KBM-7 (cell line): ENCODE data around the gene ZNF469.
"Not testable (repeated sequence)": the region's sequence is repeated elsewhere in the genome, so short reads cannot be mapped to it uniquely, and the experiment has no call there.

Experiments used
- DNase-seq: peaks from one replicate; pipeline ENCODE4 v3.0.0-alpha.2; 2015
- in situ Hi-C: fragments of 300-500 bp; cut with MboI; formaldehyde crosslinking; loops from 2 replicates; pipeline ENCODE4 v1.14.3; 2020; ENCODE audit warnings: low sequenced_read_pairs, low pct_unique_long_range_greater_than_20kb, mixed read lengths

ZNF469 gene

DNA sequence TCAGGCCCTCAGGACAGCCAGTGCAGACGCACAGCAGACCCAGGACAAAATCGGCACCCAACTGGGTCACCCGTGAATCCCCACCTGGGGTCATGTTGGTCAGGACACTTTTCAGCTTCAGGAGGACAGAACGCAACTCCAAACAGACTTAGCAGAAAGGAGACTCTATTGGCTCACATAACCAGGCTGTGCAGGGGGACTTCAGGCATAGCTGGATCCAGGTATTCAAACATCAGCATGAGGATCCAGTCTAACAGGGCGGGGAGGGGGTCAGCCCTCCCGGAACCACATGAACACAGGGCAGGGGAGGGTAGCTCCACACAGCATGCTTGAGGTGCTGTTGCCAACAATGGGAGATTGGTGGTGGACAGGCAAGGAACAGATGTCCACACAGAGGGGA, 22.0 kb downstream of the ZNF469 start:
- in situ Hi-C loops = no loop called here
- DNase-seq = no peak

DNA sequence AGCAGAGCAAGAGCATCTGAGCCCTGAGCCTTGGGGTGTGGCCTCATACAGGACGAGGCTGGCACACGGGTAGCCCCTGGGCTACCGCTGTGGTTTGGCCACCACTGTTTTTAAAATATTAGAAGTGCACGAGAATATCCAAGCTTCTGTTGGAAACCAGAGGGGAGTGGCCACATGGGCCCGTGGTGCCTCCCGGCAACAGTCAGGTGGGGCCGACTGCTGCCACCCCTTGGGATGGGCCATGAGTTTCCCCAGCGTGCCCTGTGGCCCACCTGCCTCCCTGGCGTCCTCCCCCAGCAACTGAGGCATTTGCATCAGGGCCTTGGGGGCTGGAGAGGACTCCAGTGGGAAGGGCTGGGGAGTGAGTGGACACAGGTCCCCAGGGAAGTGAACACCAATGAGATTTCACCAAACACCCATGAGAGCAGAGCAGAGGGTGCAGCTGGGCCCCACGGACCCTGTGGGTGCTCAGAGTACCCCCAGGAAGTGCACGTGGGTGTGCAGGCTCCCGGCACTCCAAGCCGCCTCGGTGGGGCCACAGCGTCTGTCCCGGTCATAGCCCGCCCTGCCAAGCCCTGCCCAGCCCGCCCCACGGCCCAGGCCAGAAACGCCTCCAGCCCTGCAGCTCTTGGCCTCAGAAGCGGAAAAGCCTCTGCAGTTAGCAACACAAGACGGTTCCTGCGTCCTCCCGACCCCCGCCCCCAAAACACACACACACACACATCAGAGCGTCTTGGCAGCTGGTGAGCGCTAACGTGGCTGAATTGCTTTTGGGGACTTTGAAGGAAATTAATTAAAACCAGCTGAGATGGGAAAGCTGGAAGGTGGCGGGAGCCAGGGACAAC, 22.7 kb downstream of the ZNF469 start:
- in situ Hi-C loops = no loop called here
- DNase-seq = no peak

DNA sequence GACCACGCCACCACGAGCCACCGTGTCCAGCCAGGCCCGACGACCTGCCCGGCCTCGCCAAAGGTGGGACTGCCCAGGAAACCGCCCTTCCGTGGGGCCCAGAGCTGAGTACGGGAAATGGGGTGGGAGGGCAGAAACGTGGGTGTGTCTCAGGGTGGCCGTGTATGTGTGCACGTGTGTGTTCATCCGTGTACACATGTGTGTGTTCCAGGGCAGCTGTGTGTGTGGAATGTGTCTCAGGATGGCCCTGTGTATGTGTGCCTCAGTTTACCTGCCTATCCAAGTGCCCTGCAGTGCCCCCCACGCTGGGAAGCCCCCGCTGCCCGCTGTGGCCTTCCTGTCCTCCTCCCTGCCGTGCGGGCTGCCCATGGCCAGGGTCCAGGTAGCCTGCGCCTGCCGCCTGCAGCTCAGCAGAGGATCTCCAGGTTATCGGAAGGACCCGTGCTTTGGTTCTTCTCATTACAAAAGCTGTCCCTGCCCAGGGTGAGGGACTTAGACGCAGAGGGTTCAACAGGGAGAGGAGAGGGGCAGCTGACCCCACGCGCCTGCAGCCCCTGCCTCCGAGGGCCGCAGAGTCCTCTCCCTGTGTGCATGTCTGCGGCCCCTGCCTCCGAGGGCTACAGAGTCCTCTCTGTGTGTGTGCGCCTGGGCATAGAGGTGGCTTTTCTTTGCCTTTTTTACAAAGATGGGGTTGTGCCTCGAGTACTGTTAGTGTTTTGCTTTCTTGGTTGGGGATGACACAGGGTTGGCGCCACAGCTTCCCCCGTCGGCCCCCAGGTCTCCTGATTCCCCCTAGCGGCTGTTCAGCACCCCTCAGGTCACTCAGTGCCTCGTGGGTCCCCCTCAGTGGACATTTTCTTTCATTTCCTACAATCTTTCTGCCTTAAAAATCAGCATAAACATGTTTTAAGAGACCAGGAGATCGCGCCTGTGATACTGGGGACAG, 23.6 kb downstream of the ZNF469 start:
- no peak for DNase-seq
- in situ Hi-C loops = no loop called here

GRCh38 chr16:88407042-88407420, 24.3 kb downstream of the ZNF469 start:
- no peak for DNase-seq
- in situ Hi-C loops = no loop called here

- in situ Hi-C loops = no loop called here
- DNase-seq = peak; percentile 58
Observed at GRCh38 chr16:88407807-88408206, 25.0 kb downstream of the ZNF469 start.

- no peak for DNase-seq
- in situ Hi-C loops = no loop called here
Observed at GRCh38 chr16:88408561-88409142, 25.9 kb downstream of the ZNF469 start.

- in situ Hi-C loops = no loop called here
Observed at GRCh38 chr16:88409296-88410065, 26.7 kb downstream of the ZNF469 start.

DNA sequence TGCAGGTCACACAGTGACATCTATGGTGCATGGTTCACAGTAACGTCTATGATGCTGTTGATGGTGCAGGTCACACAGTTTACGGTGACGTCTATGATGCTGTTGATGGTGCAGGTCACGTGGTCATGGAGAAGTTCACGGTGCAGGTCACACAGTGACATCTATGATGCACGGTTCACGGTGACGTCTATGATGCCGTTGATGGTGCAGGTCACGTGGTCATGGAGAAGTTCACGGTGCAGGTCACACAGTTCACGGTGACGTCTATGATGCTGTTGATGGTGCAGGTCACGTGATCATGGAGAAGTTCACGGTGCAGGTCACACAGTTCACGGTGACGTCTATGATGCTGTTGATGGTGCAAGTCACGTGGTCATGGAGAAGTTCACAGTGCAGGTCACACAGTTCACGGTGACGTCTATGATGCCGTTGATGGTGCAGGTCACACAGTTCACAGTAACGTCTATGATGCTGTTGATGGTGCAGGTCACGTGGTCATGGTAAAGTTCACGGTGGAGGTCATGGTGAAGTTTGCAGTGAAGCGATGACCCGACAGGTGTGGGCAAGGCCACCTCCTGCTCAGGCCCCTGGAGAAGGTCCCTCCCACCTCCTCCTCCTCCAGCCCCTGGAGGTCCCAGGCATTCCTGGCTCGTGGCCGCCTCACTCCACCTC, 27.7 kb downstream of the ZNF469 start:
- in situ Hi-C loops, DNase-seq: not testable (repeated sequence)

More at GRCh38 chr16:88409296-88410065, 26.7 kb downstream of the ZNF469 start:
- no peak for DNase-seq

DNA sequence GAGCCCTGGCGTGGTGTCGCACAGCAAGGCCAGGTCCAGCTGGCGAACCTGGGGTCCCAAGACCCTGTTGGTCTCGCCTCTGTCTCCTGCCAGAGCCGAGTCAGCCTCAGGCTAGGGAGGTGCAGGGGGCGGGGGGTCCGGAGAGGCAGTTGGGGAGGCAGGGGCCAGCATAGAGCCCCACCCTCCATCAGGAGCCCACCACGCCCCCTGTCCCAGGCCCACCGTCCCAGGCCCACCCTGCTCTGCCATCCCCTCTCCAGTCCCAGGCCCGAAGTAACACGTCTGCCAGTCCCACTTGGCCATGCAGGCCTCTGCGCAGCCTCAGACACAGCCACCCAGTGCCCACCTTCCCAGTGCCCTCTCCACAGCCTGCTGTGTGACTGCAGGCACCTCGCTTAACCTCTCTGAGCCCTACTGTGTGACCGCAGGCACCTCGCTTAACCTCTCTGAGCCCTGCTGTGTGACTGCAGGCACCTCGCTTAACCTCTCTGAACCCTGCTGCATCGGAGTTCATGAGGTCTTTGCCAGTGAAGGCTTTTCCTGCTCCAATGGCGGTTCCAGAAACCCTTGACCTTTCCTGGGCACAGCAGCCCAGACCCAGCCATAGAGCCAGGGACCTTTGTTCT, 29.3 kb downstream of the ZNF469 start:
- in situ Hi-C loops = no loop called here

DNA sequence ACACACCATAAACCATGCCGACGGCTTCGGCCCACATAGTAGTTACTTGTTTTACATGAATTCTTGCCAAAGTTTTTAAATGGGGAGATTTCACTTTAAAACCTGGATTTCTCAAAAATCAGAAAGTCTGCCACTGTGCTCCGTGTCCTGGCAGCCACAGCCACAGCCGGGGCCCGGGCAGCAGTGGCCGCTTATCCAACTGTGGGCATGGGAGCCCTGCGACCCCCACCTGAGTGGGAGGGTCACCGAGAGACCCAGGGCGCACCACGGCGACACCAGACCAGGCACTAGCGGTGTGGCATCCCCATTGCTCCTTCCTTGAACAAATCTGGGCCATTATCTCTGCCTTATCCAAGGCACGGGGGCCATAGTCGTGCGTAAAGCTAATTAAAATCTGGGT, 30.0 kb downstream of the ZNF469 start:
- in situ Hi-C loops = no loop called here
- no peak for DNase-seq

More for the DNA sequence above, 29.3 kb downstream of the ZNF469 start:
- DNase-seq = no peak

- DNase-seq = no peak
- in situ Hi-C loops = no loop called here
Observed at GRCh38 chr16:88413231-88413630, 30.5 kb downstream of the ZNF469 start.

DNA sequence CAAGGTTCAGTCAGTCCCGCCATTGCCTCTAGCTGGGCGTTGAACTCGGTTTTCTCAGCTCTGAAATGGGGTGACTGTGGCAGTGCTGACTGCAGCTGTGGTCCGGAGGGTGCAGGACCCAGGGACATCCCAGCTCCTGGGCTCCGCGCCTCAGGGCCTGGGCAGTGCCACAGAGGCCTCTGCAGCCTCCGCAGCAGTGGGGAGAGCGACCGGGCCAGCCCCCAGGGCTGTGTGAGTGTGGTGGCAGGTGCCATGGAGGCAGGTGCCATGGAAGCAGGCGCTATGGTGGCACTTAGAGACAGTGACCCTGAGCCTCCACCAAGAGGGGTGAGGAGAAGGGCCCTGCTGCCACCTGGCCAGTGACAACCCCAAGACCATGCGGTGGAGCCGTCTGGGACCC, 30.9 kb downstream of the ZNF469 start:
- in situ Hi-C loops = no loop called here
- no peak for DNase-seq

GRCh38 chr16:88414521-88415380, 32.0 kb downstream of the ZNF469 start:
- DNase-seq = no peak
- in situ Hi-C loops = no loop called here

- in situ Hi-C loops = no loop called here
- no peak for DNase-seq
Observed at GRCh38 chr16:88415381-88415705, 32.6 kb downstream of the ZNF469 start.

- DNase-seq = no peak
Observed at GRCh38 chr16:88415713-88416323, 33.1 kb downstream of the ZNF469 start.

GRCh38 chr16:88416686-88417085, 33.9 kb downstream of the ZNF469 start:
- no peak for DNase-seq
- in situ Hi-C loops = no loop called here

More at GRCh38 chr16:88415713-88416323, 33.1 kb downstream of the ZNF469 start:
- in situ Hi-C loops = no loop called here
